ENCODE measurements around the gene FCAMR.

FCAMR gene, protein sequence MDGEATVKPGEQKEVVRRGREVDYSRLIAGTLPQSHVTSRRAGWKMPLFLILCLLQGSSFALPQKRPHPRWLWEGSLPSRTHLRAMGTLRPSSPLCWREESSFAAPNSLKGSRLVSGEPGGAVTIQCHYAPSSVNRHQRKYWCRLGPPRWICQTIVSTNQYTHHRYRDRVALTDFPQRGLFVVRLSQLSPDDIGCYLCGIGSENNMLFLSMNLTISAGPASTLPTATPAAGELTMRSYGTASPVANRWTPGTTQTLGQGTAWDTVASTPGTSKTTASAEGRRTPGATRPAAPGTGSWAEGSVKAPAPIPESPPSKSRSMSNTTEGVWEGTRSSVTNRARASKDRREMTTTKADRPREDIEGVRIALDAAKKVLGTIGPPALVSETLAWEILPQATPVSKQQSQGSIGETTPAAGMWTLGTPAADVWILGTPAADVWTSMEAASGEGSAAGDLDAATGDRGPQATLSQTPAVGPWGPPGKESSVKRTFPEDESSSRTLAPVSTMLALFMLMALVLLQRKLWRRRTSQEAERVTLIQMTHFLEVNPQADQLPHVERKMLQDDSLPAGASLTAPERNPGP

DNA sequence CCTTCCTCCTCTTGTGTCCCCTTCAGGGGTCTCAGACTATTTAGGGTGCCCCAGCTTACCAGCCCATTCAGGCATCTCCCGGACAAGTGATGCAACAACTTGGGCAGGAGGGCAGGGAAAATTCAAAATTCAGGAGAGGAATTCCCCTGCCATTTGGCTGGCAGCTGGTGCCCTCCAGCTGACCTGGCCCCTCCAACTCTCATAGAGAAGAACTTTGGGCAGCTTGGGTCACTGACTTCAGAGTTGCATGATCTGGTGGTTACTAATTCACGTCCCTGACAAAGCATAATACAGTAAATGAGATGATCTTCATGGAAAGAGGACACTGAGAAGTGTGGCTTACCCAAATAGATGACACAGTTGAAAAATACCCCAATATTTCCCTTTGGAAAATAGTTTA lies at the start of gene FCAMR:
Gene FCAMR (minus strand): TSS at position 15 of the 400 bp plus-strand sequence. CDS start 335 bp downstream, outside the sequence.
- no peak for DNase-seq

DNA sequence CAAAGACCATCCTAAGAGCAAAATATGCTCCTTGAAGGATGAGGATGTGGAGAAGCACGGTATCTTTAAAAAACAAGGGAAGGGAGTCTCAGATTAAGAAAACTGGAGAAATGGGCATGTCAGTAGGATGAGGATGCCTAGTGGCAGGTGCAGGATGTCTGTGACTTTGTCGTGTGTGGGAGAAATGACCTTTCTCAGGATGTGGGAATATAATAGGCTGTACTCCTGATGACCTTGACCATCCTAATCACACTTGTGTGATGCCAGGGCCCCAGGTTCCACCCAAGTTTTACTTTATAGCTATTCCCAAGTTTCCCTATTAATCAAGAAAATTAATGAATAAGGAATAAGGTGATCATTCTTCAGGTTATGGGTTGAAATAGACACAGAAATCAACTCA lies 49.4 kb upstream of the FCAMR start:
- DNase-seq: no peak

DNA sequence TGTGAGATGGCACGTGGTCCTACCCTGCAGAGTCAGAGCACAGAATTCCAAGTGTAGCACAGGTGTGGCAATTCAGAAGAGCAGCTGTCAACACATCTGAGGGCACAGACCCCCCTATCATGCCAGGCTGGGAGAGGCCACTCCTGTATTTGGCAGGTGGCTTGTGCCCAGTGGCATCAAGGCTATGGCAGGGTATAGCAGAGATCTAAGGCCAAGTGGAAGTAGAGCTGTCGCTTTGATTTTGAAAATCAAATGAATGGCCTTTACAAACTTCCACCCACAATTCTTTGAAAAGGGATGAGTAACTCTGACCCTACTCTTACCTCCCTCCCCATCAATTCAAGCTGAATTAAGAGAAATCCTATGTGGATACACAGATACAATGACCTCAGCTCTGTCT lies 48.9 kb upstream of the FCAMR start:
- no peak for DNase-seq

DNA sequence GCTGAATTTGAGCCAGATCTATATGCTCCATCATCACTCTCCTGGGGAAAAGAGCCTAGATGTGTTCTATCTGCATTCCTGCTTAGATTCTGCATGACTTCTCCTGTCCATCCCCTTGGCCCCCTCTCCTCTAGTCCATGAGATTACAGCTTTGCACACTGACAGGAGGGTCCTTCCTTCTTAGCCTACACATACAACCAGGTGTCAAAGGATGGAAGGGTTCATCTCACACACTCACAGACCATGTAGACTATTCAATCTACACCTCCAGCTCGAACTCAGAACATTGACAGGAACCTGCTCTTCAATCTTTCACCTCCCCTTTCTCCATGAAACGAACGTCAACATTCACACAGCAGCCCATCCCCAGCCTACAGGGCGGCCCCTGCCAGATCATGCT lies 48.4 kb upstream of the FCAMR start:
- no peak for DNase-seq

DNA sequence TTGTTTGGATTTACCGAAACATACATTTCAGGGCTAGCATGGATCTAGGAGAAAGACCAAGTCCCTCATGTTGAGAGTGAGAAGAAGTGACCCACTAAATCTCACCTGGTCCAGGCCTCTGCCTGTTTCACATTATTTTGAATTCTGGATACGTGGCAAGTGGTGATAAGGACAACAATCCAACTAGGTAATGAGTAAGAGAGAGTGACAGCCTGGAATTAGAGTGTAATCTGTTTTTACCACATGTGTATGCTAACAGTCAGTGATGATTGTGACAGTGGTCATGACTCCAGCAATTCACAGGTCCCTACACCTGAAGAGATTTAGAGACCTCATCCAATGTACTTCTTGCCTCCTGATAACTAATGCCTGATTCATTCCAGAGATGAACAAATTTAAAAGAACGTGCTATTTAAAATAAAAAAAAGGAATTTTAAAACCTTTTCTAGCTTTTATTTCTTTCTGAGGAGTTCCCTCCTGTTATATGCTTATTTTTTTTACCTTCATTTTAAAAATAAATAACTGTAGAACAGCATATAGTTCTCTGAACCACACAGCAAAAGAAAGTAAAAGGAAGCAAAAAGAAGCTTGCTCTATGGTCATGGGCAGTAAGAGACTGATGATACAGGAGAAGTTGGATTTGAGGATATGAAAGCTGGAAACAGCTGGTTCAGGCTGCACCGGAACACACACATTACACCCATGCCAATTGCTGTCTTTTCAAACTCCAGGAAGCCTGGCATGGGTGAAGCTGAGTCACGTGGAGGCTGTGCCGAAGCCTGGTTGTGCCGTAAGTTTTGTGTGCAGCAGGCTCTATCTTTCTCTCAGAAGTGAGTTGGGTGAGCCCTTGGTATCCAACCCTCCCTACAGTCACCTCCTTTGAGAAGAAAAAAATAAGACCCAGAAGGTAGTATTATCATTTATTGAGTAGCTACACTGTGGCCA lies 47.6 kb upstream of the FCAMR start:
- no peak for DNase-seq

DNA sequence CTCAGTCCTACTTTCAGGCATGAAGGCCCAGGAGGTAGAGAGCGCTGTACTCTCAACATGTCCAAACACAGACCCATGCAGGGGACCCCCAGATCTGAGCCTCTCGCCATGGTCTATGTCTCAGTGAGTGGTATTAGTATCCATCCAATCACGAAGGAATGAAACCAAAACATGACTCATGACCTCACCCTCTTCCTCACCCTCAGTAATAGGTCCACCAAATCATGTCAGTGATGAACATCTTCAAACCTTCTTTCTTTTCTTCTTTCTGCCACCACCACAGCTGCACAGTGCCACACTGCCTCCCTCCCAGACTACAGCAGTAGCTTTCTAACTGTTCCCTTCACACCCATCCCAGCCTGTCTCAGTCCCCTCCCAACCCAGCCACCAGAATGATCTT lies 45.5 kb upstream of the FCAMR start:
- no peak for DNase-seq

DNA sequence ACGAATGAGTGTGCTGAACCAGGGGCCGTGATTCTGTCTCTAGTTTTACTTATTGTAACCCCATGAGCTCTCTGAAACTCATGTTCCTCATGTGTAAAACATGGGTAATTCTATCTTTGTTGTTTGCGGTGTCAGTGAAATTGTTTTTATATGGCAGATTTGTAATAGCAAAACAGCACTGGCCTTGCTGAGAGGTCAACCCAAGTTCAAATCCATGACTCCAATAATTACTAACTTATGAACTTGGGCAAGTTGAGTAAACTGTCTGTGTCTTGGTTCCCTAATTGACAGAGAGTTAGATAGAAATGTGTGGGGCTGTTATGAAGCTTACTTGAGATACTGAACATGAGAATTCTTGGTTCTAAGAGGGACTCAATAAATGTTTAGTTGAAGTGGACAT lies 44.5 kb upstream of the FCAMR start:
- no peak for DNase-seq

DNA sequence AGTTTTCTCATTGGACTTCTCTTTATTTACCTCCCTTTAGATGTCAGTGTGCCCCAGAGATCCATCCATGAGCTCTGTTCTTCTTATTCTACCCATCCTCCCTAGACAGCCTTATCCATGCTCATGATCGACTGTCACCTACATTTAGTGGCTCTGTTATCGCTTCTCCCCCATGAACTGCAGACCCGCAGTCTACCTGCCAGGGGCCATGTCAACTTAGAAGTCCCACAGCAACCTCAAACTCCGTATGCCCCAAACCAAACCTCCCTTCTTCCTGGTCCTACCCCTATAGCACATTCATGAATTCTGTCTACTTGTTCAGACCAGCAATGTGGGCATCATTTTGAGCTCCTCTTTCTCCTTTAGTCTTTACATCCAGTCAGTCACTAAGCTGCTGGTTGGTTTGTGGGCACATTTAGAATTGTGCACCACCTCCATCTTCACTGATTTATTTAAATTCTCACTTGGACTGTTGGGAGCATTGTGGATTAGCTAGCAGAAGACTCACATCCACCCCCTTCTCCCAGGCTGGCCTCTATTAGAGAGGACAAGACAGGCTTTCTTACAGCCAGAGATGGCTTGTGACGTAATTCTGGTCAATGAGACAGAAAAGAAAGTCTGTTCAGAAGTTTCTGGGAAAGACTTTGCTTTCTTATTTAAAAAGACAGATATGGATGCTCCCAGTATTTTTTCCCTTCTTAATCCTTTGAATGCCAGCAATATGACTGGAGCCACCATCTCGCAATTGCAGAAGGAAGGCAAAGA lies 43.2 kb upstream of the FCAMR start:
- no peak for DNase-seq

DNA sequence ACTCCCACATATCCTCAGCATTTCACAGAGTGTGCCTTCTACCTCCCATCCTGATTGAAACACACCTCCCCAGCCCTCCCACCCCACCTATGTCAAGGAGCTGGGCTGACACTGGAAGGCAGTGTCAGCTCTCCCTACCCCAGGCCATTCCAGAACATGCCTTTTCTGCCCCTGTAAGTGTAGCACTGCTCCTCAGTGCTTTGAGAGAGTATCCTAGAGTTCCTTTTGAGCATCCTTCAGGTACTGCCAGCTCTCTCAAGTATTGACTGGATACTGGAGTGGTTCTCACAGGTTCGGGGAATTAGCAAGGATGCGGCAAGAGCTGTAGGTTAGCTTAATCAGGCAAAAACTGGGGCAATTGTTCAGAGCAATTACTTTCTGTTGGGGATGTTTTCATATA lies 40.5 kb upstream of the FCAMR start:
- DNase-seq: no peak

DNA sequence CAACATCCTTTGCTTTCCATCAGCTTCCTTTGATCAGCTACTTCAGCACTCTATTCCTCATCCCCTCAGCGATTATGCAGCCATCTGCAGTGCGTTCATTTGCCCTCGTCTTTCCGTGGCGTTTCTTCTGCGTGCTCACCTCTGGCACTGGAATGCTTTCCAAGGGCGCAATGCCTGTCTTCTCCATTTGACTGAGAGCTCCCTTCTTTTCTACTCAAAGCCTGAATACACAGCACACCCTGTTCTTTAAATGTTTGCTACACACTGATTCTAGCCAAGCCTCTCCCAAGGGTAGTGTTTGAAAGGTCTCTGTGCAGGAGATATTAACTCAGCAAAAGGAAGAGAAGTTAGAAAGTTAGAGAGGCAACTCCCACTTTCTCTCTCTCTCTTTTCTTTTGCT lies 39.7 kb upstream of the FCAMR start:
- no peak for DNase-seq

DNA sequence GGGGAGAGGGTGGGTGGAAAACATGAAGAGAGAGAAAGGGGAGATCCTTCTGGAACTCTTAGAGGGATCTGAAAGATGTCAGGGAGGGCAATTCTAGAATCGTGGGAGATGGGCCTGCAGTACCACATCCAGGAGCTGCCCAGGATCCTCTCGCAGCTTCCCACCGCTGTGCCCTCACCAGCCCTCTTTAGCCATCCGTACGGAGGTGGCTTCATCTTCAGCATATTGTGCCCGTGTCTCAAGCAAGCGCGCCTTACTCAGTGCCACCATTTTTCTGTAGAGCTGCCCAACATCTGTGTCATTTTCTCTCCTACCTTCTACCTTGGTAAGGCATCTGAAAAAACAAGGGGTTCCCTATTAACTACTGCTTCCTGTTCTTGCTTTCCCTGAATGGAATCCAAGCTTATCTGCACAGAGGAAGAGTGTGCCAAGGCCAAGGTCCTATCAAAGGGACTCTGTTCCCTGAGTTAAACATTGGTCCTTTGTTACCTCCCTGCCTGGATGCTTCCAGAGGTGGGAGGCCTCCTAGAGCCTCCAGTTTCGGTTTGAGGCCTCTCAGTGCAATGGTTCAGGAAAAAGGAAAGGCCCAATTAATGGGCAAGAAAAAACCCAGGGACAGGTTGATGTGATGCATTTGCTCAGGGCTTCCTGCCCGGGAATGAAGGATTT lies 39.1 kb upstream of the FCAMR start:
- no peak for DNase-seq

DNA sequence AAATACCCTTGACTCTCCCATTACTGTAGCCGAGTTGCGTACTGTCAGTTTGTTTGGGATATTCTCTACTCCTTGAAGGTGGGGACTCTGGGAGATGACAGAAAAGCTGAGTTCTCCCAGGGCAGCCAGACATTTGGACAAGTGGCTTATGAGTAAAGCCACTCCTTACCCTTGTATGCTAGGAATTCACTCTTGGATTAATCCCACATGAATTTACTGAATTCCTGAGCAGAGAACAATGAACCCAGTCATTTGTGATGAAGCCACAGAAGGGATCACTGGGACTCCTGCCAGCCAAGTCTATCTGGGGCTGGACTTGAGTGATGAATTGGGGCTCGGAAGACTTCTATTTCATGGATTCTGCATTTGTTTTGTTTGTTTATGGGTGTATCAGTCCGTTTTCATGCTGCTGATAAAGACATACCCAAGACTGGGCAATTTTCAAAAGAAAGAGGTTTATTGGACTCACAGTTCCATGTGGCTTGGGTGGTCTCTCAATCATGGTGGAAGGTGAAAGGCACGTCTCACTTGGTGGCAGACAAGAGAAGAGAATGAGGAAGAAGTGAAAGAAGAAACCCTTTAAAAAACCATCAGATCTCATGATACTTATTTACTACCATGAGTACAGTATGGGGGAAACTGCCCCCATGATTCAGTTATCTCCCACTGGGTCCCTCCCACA lies 37.2 kb upstream of the FCAMR start:
- no peak for DNase-seq

DNA sequence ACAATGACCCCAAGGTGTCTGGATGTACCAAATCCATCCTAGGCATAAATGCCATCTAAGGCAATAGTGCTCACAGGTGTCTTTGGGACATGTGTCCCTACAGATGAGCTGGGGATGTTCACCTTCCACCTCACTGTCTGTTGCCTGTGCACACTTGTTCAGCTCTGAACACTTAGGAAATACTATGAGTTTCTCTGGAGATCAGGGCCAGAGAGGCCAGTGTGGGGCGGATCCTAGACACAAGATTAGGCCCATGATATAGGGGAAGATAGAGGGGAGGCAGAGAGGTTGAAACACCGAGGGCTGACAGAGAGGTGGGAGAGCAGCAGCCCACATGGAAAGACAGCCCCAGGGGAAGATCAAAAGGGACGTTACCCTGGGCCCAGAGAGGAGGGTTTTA lies 36.7 kb upstream of the FCAMR start:
- DNase-seq: no peak

DNA sequence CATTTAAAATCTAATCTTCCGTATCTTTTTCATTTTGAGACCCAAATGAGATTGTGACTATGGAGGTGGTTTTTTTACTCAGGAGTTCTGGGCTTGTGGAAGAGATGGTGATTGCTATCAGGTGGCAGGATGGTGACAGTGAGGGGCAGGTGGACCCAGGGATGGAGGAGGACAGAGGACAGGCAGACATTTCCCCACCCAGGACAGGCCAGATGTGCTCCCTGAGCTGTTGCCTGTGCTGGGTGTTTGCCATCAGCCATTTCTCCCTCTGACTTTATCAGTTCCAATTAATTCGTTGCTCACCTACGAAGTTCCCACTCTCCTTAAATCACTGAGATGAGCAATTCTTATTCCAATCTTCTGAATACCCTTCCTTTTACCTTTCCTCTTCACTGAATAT lies 35.8 kb upstream of the FCAMR start:
- no peak for DNase-seq

DNA sequence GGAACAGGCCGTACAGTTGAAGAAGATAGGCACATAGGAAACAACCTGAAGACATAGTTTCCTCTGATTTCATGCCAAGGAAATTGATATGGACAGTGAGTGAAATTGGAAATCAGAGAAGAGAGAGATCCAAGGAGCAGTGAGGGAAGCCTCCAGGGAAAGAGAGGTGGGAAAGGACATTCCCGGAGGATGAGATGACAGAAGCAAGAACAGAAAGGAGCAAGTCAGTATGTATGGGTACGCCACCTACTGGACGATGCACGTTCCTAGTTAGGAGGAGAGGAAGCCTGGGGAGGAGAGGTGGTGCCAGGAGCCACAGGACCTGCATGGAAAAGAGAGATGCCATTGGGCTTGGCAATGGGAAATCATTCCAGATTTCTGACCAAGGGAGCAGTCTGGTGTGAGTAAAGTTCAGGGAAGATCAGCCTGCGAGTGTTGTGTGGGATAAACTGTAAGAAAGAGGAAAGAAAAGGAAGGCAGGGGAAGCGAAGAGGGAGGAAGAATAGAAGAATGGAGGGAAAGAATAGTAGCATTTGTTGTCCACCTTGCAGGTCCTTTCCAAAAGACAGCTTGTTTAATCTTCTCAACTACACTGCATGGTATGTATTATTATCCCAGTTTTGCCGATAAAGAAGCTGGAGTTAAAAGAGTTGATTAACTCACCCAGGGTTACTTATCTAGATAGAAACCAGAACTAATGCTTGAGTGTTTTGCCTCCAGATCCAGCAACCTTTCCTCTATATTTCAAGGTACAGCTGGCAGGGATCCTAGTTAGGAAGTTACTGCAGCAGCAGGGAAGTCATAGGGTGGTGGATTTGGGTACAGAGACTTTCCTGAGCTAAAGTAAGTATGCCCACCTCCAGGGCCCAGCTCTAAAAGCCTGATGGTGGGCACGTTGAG lies 34.9 kb upstream of the FCAMR start:
- DNase-seq: peak; percentile 36

DNA sequence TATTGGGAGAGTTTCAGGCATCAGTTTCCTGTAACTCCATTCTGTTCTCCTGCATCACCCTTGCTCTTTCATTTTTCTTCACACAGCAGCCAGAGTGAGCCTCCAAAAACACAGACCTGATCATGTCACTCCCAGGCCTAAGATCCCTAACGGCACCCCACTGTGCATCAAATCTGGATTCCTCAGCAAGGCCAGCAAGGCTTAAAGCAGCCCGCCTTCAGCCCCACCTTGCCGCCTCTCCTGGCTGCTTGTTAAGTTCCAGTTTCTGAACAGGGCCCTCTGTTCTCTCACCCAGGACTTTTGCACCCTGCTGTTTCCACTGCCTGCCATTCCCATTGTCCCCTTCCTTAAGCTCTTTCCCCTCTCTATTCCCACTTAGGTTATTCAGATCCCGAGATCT lies 33.0 kb upstream of the FCAMR start:
- no peak for DNase-seq

DNA sequence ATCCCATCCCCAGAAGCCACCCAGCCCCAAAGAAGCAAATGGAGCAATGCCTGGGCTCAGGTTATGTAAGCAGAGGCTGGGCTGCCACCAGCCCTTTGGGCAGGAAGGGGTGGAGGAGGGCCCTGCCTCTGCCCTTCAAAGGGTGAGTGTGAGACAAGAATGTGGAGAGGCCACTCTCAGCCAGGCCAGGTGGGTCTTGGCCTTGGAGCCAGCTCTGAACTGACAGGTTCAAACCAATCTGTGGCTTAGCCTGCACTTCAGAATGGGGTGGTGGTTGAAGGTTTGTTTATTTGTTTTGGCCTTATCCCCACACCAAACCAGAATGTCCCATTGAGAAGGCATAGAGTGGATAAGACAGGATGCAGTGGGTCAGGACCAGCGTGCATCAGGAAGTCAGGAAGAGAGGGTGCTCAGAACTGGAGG lies 32.5 kb upstream of the FCAMR start:
- no peak for DNase-seq

DNA sequence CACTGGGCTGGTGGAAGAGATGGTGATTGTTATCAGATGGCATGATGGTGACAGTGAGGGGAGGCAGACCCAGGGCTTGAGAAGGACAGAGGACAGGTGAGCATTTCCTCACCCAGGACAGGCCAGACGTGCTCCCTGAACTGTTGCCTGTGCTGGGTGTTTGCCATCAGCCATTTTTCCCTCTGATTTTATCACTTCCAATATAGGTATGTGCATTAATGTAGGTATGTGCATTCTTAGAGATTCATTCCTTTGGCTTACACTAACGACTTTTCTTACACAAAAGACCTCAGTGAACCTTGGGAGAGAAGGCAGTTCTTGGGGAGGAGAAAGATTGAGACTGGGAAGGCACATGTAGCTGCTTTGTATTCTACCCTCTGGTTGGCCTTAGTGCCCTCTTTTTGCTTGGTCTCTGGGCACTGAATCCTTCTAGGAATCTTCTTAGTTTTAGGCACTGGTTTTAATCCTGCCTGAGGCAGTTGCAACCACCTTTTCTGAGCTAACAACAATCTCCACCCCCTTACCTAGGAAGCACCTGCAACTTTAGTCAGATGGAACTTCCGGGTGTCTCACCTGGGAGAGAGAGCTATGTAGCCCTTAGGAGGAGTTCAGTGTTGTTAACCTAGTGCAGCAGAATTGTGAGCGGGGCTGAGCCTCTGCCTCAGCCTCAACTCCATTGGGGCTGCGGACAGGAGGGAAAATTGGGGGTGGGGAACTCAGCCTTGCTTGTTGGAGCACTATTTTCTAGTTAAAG lies 31.4 kb upstream of the FCAMR start:
- DNase-seq: no peak

DNA sequence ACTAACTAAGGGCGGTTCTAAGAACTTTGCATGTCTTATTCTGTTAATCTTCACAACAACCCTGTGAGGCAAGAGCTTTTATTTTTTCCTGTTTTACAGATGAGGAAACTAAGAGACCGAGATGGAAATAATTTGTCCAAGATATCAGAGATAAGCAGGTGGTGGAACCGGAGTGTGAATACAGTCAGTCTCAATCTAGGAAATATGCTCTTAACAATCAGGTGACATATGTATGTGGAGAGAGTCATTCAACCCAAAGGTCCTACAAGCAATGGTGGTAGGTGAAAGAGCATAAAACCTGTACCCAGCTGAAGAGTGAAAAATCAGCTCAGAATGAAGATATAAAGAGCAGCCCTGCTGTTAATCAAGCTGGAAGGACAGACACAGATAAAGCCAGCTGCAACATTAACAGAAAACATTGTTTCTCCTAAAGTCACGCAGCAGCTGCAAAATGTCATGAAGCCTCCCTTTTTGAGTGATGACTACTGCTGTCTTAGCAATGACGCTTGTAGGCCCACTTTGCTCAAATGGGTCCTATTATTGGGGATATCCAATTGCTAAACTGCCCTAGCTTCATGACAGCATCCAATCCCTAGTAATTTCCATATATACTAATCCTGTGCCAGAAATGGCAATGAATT lies 30.5 kb upstream of the FCAMR start:
- DNase-seq: no peak
